H1 (cell line): ENCODE measurements around the gene CPLANE1.
"Not testable (repeated sequence)": the region's sequence is repeated elsewhere in the genome, so short reads cannot be mapped to it uniquely, and the experiment has no call there.

Experiments
- ASH2L ChIP-seq: fragments of 200-600, 300-600 bp; sonication (generic); IDR thresholded peaks from one replicate; pipeline ENCODE4 v1.7.1; 2017; ENCODE audit warnings: low read length
- ATF3 ChIP-seq: IDR thresholded peaks from 2 replicates; pipeline ENCODE4 v1.6.1; 2011; ENCODE audit warnings: low read depth, mild to moderate bottlenecking, low read length; ENCODE audit not compliant: insufficient read depth
- CEBPB ChIP-seq: IDR thresholded peaks from 2 replicates; pipeline ENCODE4 v1.6.1; 2012; ENCODE audit warnings: low read depth, low read length
- EP300 ChIP-seq, 2 experiments: IDR thresholded peaks; 1 replicate in 1 of 2; 2 replicates in 1 of 2; pipeline ENCODE4 v1.6.1; 2011 to 2012; ENCODE audit warnings: low read depth in 2 of 2, low read length in 2 of 2, mild to moderate bottlenecking in 2 of 2, borderline replicate concordance in 1 of 2, inconsistent platforms in 1 of 2, moderate library complexity in 1 of 2
- EZH2 ChIP-seq: fragments of 200-600 bp; sonication (generic); IDR thresholded peaks from 2 replicates; pipeline ENCODE4 v1.7.1; 2012; ENCODE audit warnings: low read depth, mild to moderate bottlenecking, moderate library complexity, low read length, inconsistent platforms; ENCODE audit not compliant: severe bottlenecking
- JUN ChIP-seq: IDR thresholded peaks from 2 replicates; pipeline ENCODE4 v1.6.1; 2011; ENCODE audit warnings: low read depth, mild to moderate bottlenecking, improper control_type of control experiment, low read length
- NRF1 ChIP-seq: IDR thresholded peaks from 2 replicates; pipeline ENCODE4 v1.6.1; 2011; ENCODE audit warnings: mild to moderate bottlenecking, low read depth, low read length, improper control_type of control experiment
- POLR2A ChIP-seq, 2 experiments: IDR thresholded peaks; 1 replicate in 1 of 2; 2 replicates in 1 of 2; pipeline ENCODE4 v1.6.1; 2011; ENCODE audit warnings: low read depth in 2 of 2, low read length in 2 of 2, mild to moderate bottlenecking in 2 of 2; ENCODE audit errors: control extremely low read depth in 1 of 2
- RNF2 ChIP-seq: fragments of 200-900, 300-1000 bp; sonication (generic); IDR thresholded peaks from 2 replicates; pipeline ENCODE4 v1.7.1; 2016; ENCODE audit warnings: borderline replicate concordance, low read depth, mild to moderate bottlenecking, antibody characterized with exemption, low read length; ENCODE audit not compliant: poor library complexity, severe bottlenecking; ENCODE audit errors: missing control alignments
- SP4 ChIP-seq: IDR thresholded peaks from 2 replicates; pipeline ENCODE4 v1.6.1; 2012; ENCODE audit warnings: low read length, inconsistent platforms
- SRF ChIP-seq: IDR thresholded peaks from 2 replicates; pipeline ENCODE4 v1.6.1; 2011; ENCODE audit warnings: mild to moderate bottlenecking, low read depth, low read length, moderate library complexity
- TF ChIP-seq, protein P1 (sequence below), 3 experiments: IDR thresholded peaks; 1 replicate in 2 of 3; 2 replicates in 1 of 3; pipeline versions ENCODE4 v1.5.1 to v1.6.1; 2011; ENCODE audit warnings: low read length in 3 of 3, mild to moderate bottlenecking in 3 of 3, inconsistent platforms in 2 of 3, low read depth in 1 of 3, moderate library complexity in 1 of 3; ENCODE audit not compliant: insufficient read depth in 1 of 3; ENCODE audit errors: control extremely low read depth in 1 of 3

- TF ChIP-seq, protein P1, sequence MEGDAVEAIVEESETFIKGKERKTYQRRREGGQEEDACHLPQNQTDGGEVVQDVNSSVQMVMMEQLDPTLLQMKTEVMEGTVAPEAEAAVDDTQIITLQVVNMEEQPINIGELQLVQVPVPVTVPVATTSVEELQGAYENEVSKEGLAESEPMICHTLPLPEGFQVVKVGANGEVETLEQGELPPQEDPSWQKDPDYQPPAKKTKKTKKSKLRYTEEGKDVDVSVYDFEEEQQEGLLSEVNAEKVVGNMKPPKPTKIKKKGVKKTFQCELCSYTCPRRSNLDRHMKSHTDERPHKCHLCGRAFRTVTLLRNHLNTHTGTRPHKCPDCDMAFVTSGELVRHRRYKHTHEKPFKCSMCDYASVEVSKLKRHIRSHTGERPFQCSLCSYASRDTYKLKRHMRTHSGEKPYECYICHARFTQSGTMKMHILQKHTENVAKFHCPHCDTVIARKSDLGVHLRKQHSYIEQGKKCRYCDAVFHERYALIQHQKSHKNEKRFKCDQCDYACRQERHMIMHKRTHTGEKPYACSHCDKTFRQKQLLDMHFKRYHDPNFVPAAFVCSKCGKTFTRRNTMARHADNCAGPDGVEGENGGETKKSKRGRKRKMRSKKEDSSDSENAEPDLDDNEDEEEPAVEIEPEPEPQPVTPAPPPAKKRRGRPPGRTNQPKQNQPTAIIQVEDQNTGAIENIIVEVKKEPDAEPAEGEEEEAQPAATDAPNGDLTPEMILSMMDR (IDR thresholded peaks at IDR 0.05; ENCODE audit: control extremely low read depth in 1 of 3, insufficient read depth in 1 of 3, low read depth in 1 of 3, low read length in 3 of 3) = not testable (repeated sequence)
- TF ChIP-seq RNF2; EZH2; SRF; CEBPB; POLR2A (IDR thresholded peaks at IDR 0.05; ENCODE audit: control extremely low read depth in 1 of 2, low read depth in 2 of 2, low read length in 2 of 2); EP300 (IDR thresholded peaks at IDR 0.05; ENCODE audit: borderline replicate concordance in 1 of 2, low read depth in 2 of 2, low read length in 2 of 2); SP4; ATF3; ASH2L; NRF1; JUN: not testable (repeated sequence)
These were observed 166.2 kb downstream of the CPLANE1 start for GRCh38 chr5:37082977-37083376.
